Panc1 (cell line): Measurements from ENCODE around the gene ACIN1. TPM values are rescaled to one million over a fixed set of nuclear protein-coding genes. Genes with fewer than 3 reads are reported as not detected.

ENCODE experiments used
- ATAC-seq: fragments of 200-7000 bp; cut with Tn5 transposase; 2 replicates; pipeline ENCODE4 v1.9.1; 2020; ENCODE audit warnings: mild to moderate bottlenecking, moderate library complexity
- BruUV-seq: library from RNA; stranded (reverse); fragments of 400-500 nt; replicated peaks from 2 replicates; lab custom pipeline; 2021; lab: Mats Ljungman, UMichigan
- CTCF ChIA-PET: fragments of 300-600 bp; sonication (Branson Sonifier 250); formaldehyde crosslinking; loops from one replicate; lab custom pipeline; 2022; ENCODE audit warnings: antibody characterized with exemption; lab: Charles Lee
- POLR2A ChIA-PET: fragments of 300-600 bp; sonication (Branson Sonifier 250); formaldehyde crosslinking; loops from one replicate; lab custom pipeline; 2022; ENCODE audit warnings: antibody characterized with exemption; lab: Charles Lee
- DNase-seq: peaks from one replicate; pipeline ENCODE4 v3.0.0-alpha.2; 2010; ENCODE audit warnings: low read depth, low spot score
- H3K27ac ChIP-seq: 2 replicates; pipeline ENCODE4 v1.5.1; 2011; ENCODE audit warnings: mild to moderate bottlenecking, low read length, inconsistent platforms
- H3K27me3 ChIP-seq: fragments of 200-500 bp; sonication (Bioruptor generic); 2 replicates; pipeline ENCODE4 v1.6.0; 2014; ENCODE audit warnings: low read length, inconsistent platforms; ENCODE audit not compliant: control insufficient read depth, insufficient read depth
- H3K36me3 ChIP-seq: fragments of 200-500 bp; sonication (Bioruptor generic); 2 replicates; pipeline ENCODE4 v1.5.1; 2014; ENCODE audit warnings: inconsistent platforms, mild to moderate bottlenecking, low read length, moderate library complexity; ENCODE audit not compliant: control insufficient read depth, insufficient read depth
- H3K4me1 ChIP-seq: 2 replicates; pipeline ENCODE4 v1.5.1; 2011; ENCODE audit warnings: inconsistent platforms, mild to moderate bottlenecking, low read length, moderate library complexity; ENCODE audit not compliant: control insufficient read depth, insufficient read depth
- H3K4me3 ChIP-seq, 2 experiments: 2 replicates each; pipeline ENCODE4 v1.5.1; 2011 to 2012; ENCODE audit warnings: low read depth in 2 of 2, low read length in 2 of 2, mild to moderate bottlenecking in 2 of 2, inconsistent platforms in 1 of 2, moderate library complexity in 1 of 2
- H3K9me3 ChIP-seq: fragments of 200-500 bp; sonication (Bioruptor generic); 2 replicates; pipeline ENCODE4 v1.5.1; 2014; ENCODE audit warnings: low read depth, mild to moderate bottlenecking, inconsistent platforms, low read length, moderate library complexity; ENCODE audit not compliant: control insufficient read depth, insufficient read depth
- CTCF ChIP-seq: fragments of 450-650 bp; IDR thresholded peaks from 2 replicates; pipeline ENCODE4 v1.5.1; 2017; ENCODE audit warnings: mild to moderate bottlenecking
- POLR2AphosphoS5 ChIP-seq: IDR thresholded peaks from 2 replicates; pipeline ENCODE4 v1.6.1; 2012; ENCODE audit warnings: mild to moderate bottlenecking, low read depth, low read length, moderate library complexity
- REST ChIP-seq, 2 experiments: IDR thresholded peaks; 2 replicates each; pipeline ENCODE4 v1.6.1; 2011 to 2012; ENCODE audit warnings: low read depth in 2 of 2, control low read depth in 1 of 2, low read length in 1 of 2, mild to moderate bottlenecking in 1 of 2, moderate library complexity in 1 of 2; ENCODE audit not compliant: insufficient read depth in 1 of 2
- SIN3A ChIP-seq: IDR thresholded peaks from 2 replicates; pipeline ENCODE4 v1.6.1; 2012; ENCODE audit warnings: low read depth, mild to moderate bottlenecking, low read length, moderate library complexity, borderline replicate concordance; ENCODE audit not compliant: insufficient read depth
- TCF7L2 ChIP-seq: IDR thresholded peaks from 2 replicates; pipeline ENCODE4 v1.6.1; 2011; ENCODE audit warnings: mild to moderate bottlenecking, low read depth, low read length, inconsistent platforms
- in situ Hi-C: cut with HindIII; loops from 2 replicates; pipeline ENCODE4 v1.10.0; 2016; ENCODE audit warnings: low sequenced_read_pairs, low pct_unique_long_range_greater_than_20kb
- intact Hi-C: fragments of 100-400 bp; cut with micrococcal nuclease; formaldehyde crosslinking; loops from one replicate; pipeline ENCODE4 v1.10.0; 2022; ENCODE audit not compliant: unreplicated experiment
- total RNA-seq: library from RNA; stranded (reverse); gene quantifications from one replicate; pipeline ENCODE4 v1.2.1, GENCODE V29; 2021; ENCODE audit not compliant: unreplicated experiment

ACIN1 gene
- total RNA-seq, 1 experiment from 2014 or later: 162 TPM

GRCh38 chr14:23052671-23053070 is 42.3 kb downstream of the ACIN1 start:
- TF ChIP-seq REST (IDR thresholded peaks at IDR 0.05; ENCODE audit: insufficient read depth in 1 of 2, low read depth in 2 of 2, low read length in 1 of 2): no peak
- no peak for TF ChIP-seq TCF7L2
- TF ChIP-seq CTCF: no peak
- TF ChIP-seq SIN3A: no peak
- no peak for TF ChIP-seq POLR2AphosphoS5
- Histone ChIP-seq H3K9me3 (no peaks in the 10 kb centered on the region), H3K27me3 (no peaks in the 10 kb centered on the region), H3K27ac (no peak overlapping the region), H3K4me3 (no peak overlapping the region), H3K36me3 (no peaks in the 10 kb centered on the region), H3K4me1 (peaks cover 3% of the 10 kb centered on the region)
- POLR2A ChIA-PET: no interaction called here
- intact Hi-C loops: no loop called here
- BruUV-seq: no TSS peak
- CTCF ChIA-PET: interaction anchor here (1.0 to 2.2 kb wide), 2 partner anchors 10 to 66 kb away, joined by 3 to 21 read pairs; partner anchors contain the start of gene PSMB11
- ATAC-seq (no peak), DNase-seq (no peak)
- in situ Hi-C loops: no loop called here

GRCh38 chr14:23052182-23052623 is 42.7 kb downstream of the ACIN1 start:
- Histone ChIP-seq H3K27me3 (no peaks in the 10 kb centered on the region), H3K9me3 (no peaks in the 10 kb centered on the region), H3K4me1 (peaks cover 3% of the 10 kb centered on the region), H3K27ac (no peak overlapping the region), H3K4me3 (no peak overlapping the region), H3K36me3 (no peaks in the 10 kb centered on the region)
- TF ChIP-seq CTCF (peak; percentile 84), POLR2AphosphoS5 (no peak)
- in situ Hi-C loops (no loop called here), intact Hi-C loops (no loop called here)
- POLR2A ChIA-PET: no interaction called here
- no TSS peak for BruUV-seq
- ATAC-seq (peak; percentile 68), DNase-seq (no peak)
- CTCF ChIA-PET: interaction anchor here (1.0 to 2.2 kb wide), 3 partner anchors 10 to 66 kb away, joined by 3 to 21 read pairs (median 15); partner anchors contain the start of gene PSMB11
